ENCODE measurements around the gene PRKCH. TPM values are rescaled to one million over a fixed set of nuclear protein-coding genes. Genes with fewer than 3 reads are reported as not detected.

PRKCH gene
- total RNA-seq, 2 experiments from 2014 or later = 0.85 to 2.3 TPM

DNA sequence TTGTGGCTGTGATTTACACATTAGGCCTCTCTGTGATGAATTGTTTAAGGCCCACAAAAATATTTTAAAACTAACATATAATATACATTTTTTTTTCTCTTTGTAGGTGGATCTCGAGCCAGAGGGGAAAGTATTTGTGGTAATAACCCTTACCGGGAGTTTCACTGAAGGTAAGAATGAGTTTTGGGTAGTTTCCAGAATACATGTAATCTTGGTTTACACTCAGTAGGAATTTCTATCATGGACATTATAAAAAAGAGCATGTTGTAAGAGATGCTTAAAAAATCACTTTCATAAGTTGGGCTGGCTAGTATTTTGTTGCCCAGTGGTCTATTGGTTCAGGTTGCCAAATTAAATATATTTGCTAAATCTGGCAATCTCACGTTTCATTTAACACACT lies 69.7 kb downstream of the PRKCH start:
- Histone ChIP-seq H3K4me2 (ENCODE audit: low read length) (no peak overlapping the region), H3K79me2 (ENCODE audit: insufficient read depth, low read depth, low read length) (no peaks in the 10 kb centered on the region)

DNA sequence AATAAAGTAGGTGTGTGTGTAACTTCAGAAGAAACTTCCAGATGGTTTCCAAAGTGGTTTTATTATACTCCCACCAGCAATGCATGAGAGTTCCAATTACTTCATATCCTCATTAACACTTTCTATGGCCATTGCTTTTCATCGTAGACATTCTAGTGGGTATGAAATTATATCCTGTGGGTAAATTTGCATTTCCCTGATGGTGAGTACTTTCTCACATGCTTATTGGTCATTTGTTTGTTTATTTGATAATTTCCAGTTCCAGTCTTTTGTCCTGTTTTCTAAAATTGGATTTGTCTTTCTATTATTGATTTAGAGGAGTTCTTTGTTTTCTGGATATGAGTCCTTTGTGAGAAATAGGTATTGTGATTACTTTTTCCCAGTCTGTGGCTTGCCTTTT lies 70.9 kb downstream of the PRKCH start:
- BruUV-seq (replicated peaks) = no TSS peak
- no peak overlapping the region for H3K4me3 ChIP-seq (ENCODE audit: low read depth, low read length, poor library complexity, severe bottlenecking)
- CTCF ChIA-PET (ENCODE audit: unreplicated experiment) = no interaction called here
- no peak overlapping the region for H2AFZ ChIP-seq (ENCODE audit: low read length)
- intact Hi-C loops (cut with micrococcal nuclease; ENCODE audit: unreplicated experiment) = no loop called here
- H3K9me3 ChIP-seq (ENCODE audit: low read length) = no peaks in the 10 kb centered on the region
- no peak overlapping the region for H3K4me2 ChIP-seq (ENCODE audit: low read length)
- H3K36me3 ChIP-seq (ENCODE audit: insufficient read depth, low read length) = no peaks in the 10 kb centered on the region
- H3K4me1 ChIP-seq (ENCODE audit: insufficient read depth, low read length, poor library complexity, severe bottlenecking) = peaks cover 5% of the 10 kb centered on the region
- POLR2A ChIA-PET = no interaction called here
- H3K9me2 ChIP-seq (ENCODE audit: insufficient read depth, low read length) = no peaks in the 10 kb centered on the region
- TF ChIP-seq CTCF (conservative IDR thresholded peaks at IDR 0.05; ENCODE audit: low read length) (no peak), EZH2phosphoT487 (IDR thresholded peaks at IDR 0.05; ENCODE audit: borderline replicate concordance, low read depth, low read length) (no peak)
- H3K79me2 ChIP-seq (ENCODE audit: insufficient read depth, low read depth, low read length) = no peaks in the 10 kb centered on the region
- no peaks in the 10 kb centered on the region for H4K20me1 ChIP-seq (ENCODE audit: insufficient read depth, low read length)
- no peak overlapping the region for H3K27ac ChIP-seq (ENCODE audit: low read depth, low read length, poor library complexity, severe bottlenecking)
- DNase-seq (ENCODE audit: low spot score) = no peak

More for the DNA sequence above, 69.7 kb downstream of the PRKCH start:
- Histone ChIP-seq H3K4me1 (ENCODE audit: insufficient read depth, low read length, poor library complexity, severe bottlenecking) (peaks cover 5% of the 10 kb centered on the region), H3K9me2 (ENCODE audit: insufficient read depth, low read length) (no peaks in the 10 kb centered on the region), H3K4me3 (ENCODE audit: low read depth, low read length, poor library complexity, severe bottlenecking) (no peak overlapping the region), H3K27ac (ENCODE audit: low read depth, low read length, poor library complexity, severe bottlenecking) (no peak overlapping the region), H3K9me3 (ENCODE audit: low read length) (no peaks in the 10 kb centered on the region), H4K20me1 (ENCODE audit: insufficient read depth, low read length) (no peaks in the 10 kb centered on the region), H3K36me3 (ENCODE audit: insufficient read depth, low read length) (no peaks in the 10 kb centered on the region), H2AFZ (ENCODE audit: low read length) (no peak overlapping the region)
- CTCF ChIA-PET (ENCODE audit: unreplicated experiment) = no interaction called here
- no peak for TF ChIP-seq EZH2phosphoT487 (IDR thresholded peaks at IDR 0.05; ENCODE audit: borderline replicate concordance, low read depth, low read length)
- DNase-seq (ENCODE audit: low spot score) = no peak
- POLR2A ChIA-PET = no interaction called here
- BruUV-seq (replicated peaks) = no TSS peak
- intact Hi-C loops (cut with micrococcal nuclease; ENCODE audit: unreplicated experiment) = no loop called here

GRCh38 chr14:61394542-61394941 lies 73.2 kb downstream of the PRKCH start:
- H3K79me2 ChIP-seq (ENCODE audit: insufficient read depth, low read depth, low read length) = no peaks in the 10 kb centered on the region
- no peak overlapping the region for H3K4me2 ChIP-seq (ENCODE audit: low read length)
- CTCF ChIA-PET (ENCODE audit: unreplicated experiment) = no interaction called here
- no peak overlapping the region for H3K4me3 ChIP-seq (ENCODE audit: low read depth, low read length, poor library complexity, severe bottlenecking)
- no peaks in the 10 kb centered on the region for H3K36me3 ChIP-seq (ENCODE audit: insufficient read depth, low read length)
- H4K20me1 ChIP-seq (ENCODE audit: insufficient read depth, low read length) = no peaks in the 10 kb centered on the region
- TF ChIP-seq EZH2phosphoT487 (IDR thresholded peaks at IDR 0.05; ENCODE audit: borderline replicate concordance, low read depth, low read length) = no peak
- TF ChIP-seq CTCF (conservative IDR thresholded peaks at IDR 0.05; ENCODE audit: low read length) = no peak
- BruUV-seq (replicated peaks) = no TSS peak
- POLR2A ChIA-PET = no interaction called here
- H3K9me3 ChIP-seq (ENCODE audit: low read length) = no peaks in the 10 kb centered on the region
- no peaks in the 10 kb centered on the region for H3K9me2 ChIP-seq (ENCODE audit: insufficient read depth, low read length)
- no peaks in the 10 kb centered on the region for H3K4me1 ChIP-seq (ENCODE audit: insufficient read depth, low read length, poor library complexity, severe bottlenecking)
- no peak overlapping the region for H3K27ac ChIP-seq (ENCODE audit: low read depth, low read length, poor library complexity, severe bottlenecking)
- H2AFZ ChIP-seq (ENCODE audit: low read length) = no peak overlapping the region
- intact Hi-C loops (cut with micrococcal nuclease; ENCODE audit: unreplicated experiment) = no loop called here
- no peak for DNase-seq (ENCODE audit: low spot score)
